HepG2 (cell line): ENCODE measurements around the gene CRKL. TPM values are rescaled to one million over a fixed set of nuclear protein-coding genes. Genes with fewer than 3 reads are reported as not detected.

Experiments used
- ATAC-seq: fragments of 200-7000 bp; cut with Tn5 transposase; 3 replicates; pipeline ENCODE4 v1.9.1; 2020; ENCODE audit warnings: mild to moderate bottlenecking, moderate library complexity
- BruUV-seq: library from RNA; stranded (reverse); fragments of 400-500 nt; replicated peaks from 2 replicates; lab custom pipeline; 2021; lab: Mats Ljungman, UMichigan
- CTCF ChIA-PET: fragments of 300-600 bp; formaldehyde crosslinking; extraction: SDS; loops from one replicate; lab custom pipeline; 2021; ENCODE audit warnings: low total read pairs, inconsistent platforms, low intra/inter-chr PET ratio; lab: Yijun Ruan, JAX
- POLR2A ChIA-PET: fragments of 350-600 bp; sonication (Branson Sonifier 250); formaldehyde crosslinking; loops from one replicate; lab custom pipeline; 2020; ENCODE audit warnings: antibody characterized with exemption, inconsistent platforms; lab: Yijun Ruan, JAX
- DNase-seq: peaks from one replicate; pipeline ENCODE4 v3.0.0-alpha.2; 2015; ENCODE audit warnings: low spot score
- FAIRE-seq: peaks from 3 replicates; lab custom pipeline; 2011; peaks lifted over from hg19 to GRCh38; lab: Jason Lieb, UNC
- H2AFZ ChIP-seq: one replicate; pipeline ENCODE4 v1.6.1; 2011; ENCODE audit warnings: low read length, inconsistent platforms
- H3K27ac ChIP-seq: fragments of 300-600 bp; 3 replicates; pipeline ENCODE4 v1.8.0; 2011; ENCODE audit warnings: mixed run types, mild to moderate bottlenecking, mixed read lengths, low read length, inconsistent platforms; ENCODE audit not compliant: insufficient read depth; ENCODE audit errors: extremely low read length
- H3K27me3 ChIP-seq, 2 experiments: fragments of 200-600 bp in 1 of 2; 2 replicates in 1 of 2; 3 replicates in 1 of 2; pipeline versions ENCODE4 v1.6.0 to v1.8.0; 2011; ENCODE audit warnings: low read length in 2 of 2, mild to moderate bottlenecking in 2 of 2, moderate library complexity in 2 of 2, inconsistent platforms in 1 of 2; ENCODE audit not compliant: insufficient read depth in 2 of 2, control insufficient read depth in 1 of 2
- H3K36me3 ChIP-seq, 2 experiments: fragments of 200-600 bp in 1 of 2; replicated peaks in 1 of 2; 2 replicates in 1 of 2; 3 replicates in 1 of 2; pipeline versions ENCODE4 v1.5.1 to v1.8.0; 2011; ENCODE audit warnings: low read length in 2 of 2, inconsistent platforms in 1 of 2; ENCODE audit not compliant: insufficient read depth in 2 of 2, control insufficient read depth in 1 of 2
- H3K4me1 ChIP-seq: 2 replicates; pipeline ENCODE4 v1.5.1; 2012; ENCODE audit warnings: low read length, inconsistent platforms; ENCODE audit not compliant: insufficient read depth
- H3K4me2 ChIP-seq: 2 replicates; pipeline ENCODE4 v1.6.0; 2011; ENCODE audit warnings: low read depth, low read length, inconsistent platforms
- H3K4me3 ChIP-seq, 3 experiments: fragments of 200-600 bp in 1 of 3; sonication (generic), shearing (Covaris generic) in 1 of 3; replicated peaks in 1 of 3; 2 replicates each; pipeline ENCODE4 v1.5.1; 2011 to 2016; ENCODE audit warnings: low read length in 3 of 3, inconsistent platforms in 2 of 3, low read depth in 2 of 3, mild to moderate bottlenecking in 2 of 3, control low read depth in 1 of 3, mixed read lengths in 1 of 3; ENCODE audit not compliant: insufficient read depth in 1 of 3
- H3K79me2 ChIP-seq: one replicate; pipeline ENCODE4 v1.6.1; 2011; ENCODE audit warnings: low read length, inconsistent platforms; ENCODE audit not compliant: insufficient read depth
- H3K9ac ChIP-seq: 2 replicates; pipeline ENCODE4 v1.6.0; 2011; ENCODE audit warnings: mild to moderate bottlenecking, low read depth, low read length, inconsistent platforms; ENCODE audit not compliant: insufficient read depth
- H3K9me3 ChIP-seq: 2 replicates; pipeline ENCODE4 v1.5.1; 2012; ENCODE audit warnings: mild to moderate bottlenecking, low read length
- H4K20me1 ChIP-seq: 2 replicates; pipeline ENCODE4 v1.6.0; 2011; ENCODE audit warnings: inconsistent platforms, mild to moderate bottlenecking, low read length, moderate library complexity; ENCODE audit not compliant: insufficient read depth
- KLF9 ChIP-seq: IDR thresholded peaks from 2 replicates; pipeline ENCODE4 v1.6.1; 2016; ENCODE audit warnings: low read depth
- YEATS4 ChIP-seq: sonication (generic); formaldehyde crosslinking; IDR thresholded peaks from 2 replicates; pipeline ENCODE4 v1.4.0; 2020; ENCODE audit warnings: missing genetic modification reagents, borderline replicate concordance
- ZBTB49 ChIP-seq: sonication (generic); formaldehyde crosslinking; IDR thresholded peaks from 2 replicates; pipeline ENCODE4 v1.4.0; 2020; ENCODE audit warnings: missing genetic modification reagents, borderline replicate concordance
- ZNF3 ChIP-seq: IDR thresholded peaks from 2 replicates; pipeline ENCODE4 v1.7.0; 2017; ENCODE audit warnings: inconsistent platforms
- ZNF496 ChIP-seq: sonication (generic); formaldehyde crosslinking; IDR thresholded peaks from 2 replicates; pipeline ENCODE4 v1.8.1; 2023; ENCODE audit warnings: mild to moderate bottlenecking, moderate library complexity, missing genetic modification reagents; ENCODE audit not compliant: insufficient replicate concordance
- ZNF660 ChIP-seq: sonication (generic); formaldehyde crosslinking; IDR thresholded peaks from 2 replicates; pipeline ENCODE4 v1.5.1; 2020; ENCODE audit warnings: mild to moderate bottlenecking, low read depth, missing genetic modification reagents, borderline replicate concordance
- ZNF850 ChIP-seq: sonication (generic); formaldehyde crosslinking; conservative IDR thresholded peaks from 2 replicates; pipeline ENCODE4 v1.9.0; 2021; ENCODE audit warnings: mild to moderate bottlenecking, missing genetic modification reagents
- ZSCAN12 ChIP-seq: sonication (generic); formaldehyde crosslinking; IDR thresholded peaks from 2 replicates; pipeline ENCODE4 v1.9.0; 2021; ENCODE audit warnings: mild to moderate bottlenecking, missing genetic modification reagents
- ZSCAN30 ChIP-seq: sonication (generic); formaldehyde crosslinking; IDR thresholded peaks from 2 replicates; pipeline ENCODE4 v1.5.0; 2020; ENCODE audit warnings: mild to moderate bottlenecking, missing genetic modification reagents
- WGBS: methylation state at CpG from one replicate; pipeline ENCODE4 v1.1.6; 2017; ENCODE audit warnings: low lambda C conversion rate; 5-methylcytosine and 5-hydroxymethylcytosine counted together
- in situ Hi-C: cut with HindIII; loops from 2 replicates; pipeline ENCODE4 v1.10.0; 2017; ENCODE audit warnings: low pct_unique_long_range_greater_than_20kb; ENCODE audit not compliant: extremely low pct_ligation_motif_present
- intact Hi-C: fragments of 100-400 bp; cut with micrococcal nuclease; formaldehyde crosslinking; loops from one replicate; pipeline ENCODE4 v1.10.0; 2022; ENCODE audit not compliant: unreplicated experiment
- polyA plus RNA-seq, 8 experiments: library from polyadenylated mRNA; depleted of rRNA in 3 of 8; stranded (reverse) in 7 of 8; unstranded in 1 of 8; fragments of >200 nt; fragmentation: Illumina TruSeq in 4 of 8; extraction: Trizol in 4 of 8; gene quantifications; 2 replicates each; pipeline versions ENCODE4 v1.2.1 to v1.2.3, GENCODE V29; 2011 to 2016; ENCODE audit warnings: low read depth in 4 of 8, missing spikeins in 1 of 8, mixed read lengths in 1 of 8; ENCODE audit not compliant: insufficient read depth in 1 of 8
- total RNA-seq, 5 experiments: library from RNA; depleted of rRNA; stranded (reverse); fragments of >200 nt; fragmentation: Illumina TruSeq; extraction: Trizol; gene quantifications; 2 replicates each; pipeline ENCODE4 v1.2.3, GENCODE V29; 2016; ENCODE audit warnings: low read depth in 1 of 5
- TF ChIP-seq, protein P1 (sequence below): sonication (generic); formaldehyde crosslinking; IDR thresholded peaks from 2 replicates; pipeline ENCODE4 v1.5.1; 2020; ENCODE audit warnings: mild to moderate bottlenecking, missing genetic modification reagents, borderline replicate concordance

The CRKL gene
- total and polyA plus RNA-seq, 2 of the 13 experiments (the other 11 are each of a cell fraction or from before 2014, with no cell fraction given), result 37.4 to 60.6 TPM

GRCh38 chr22:20995329-20996030 lies 78.3 kb downstream of the CRKL start:
- H3K4me1 ChIP-seq, result peaks cover 4% of the 10 kb centered on the region
- TF ChIP-seq ZNF496 (CRISPR knock-in tag), result no peak
- TF ChIP-seq ZSCAN30 (CRISPR knock-in tag), result no peak
- TF ChIP-seq ZBTB49 (CRISPR knock-in tag), result no peak
- TF ChIP-seq, protein P1, sequence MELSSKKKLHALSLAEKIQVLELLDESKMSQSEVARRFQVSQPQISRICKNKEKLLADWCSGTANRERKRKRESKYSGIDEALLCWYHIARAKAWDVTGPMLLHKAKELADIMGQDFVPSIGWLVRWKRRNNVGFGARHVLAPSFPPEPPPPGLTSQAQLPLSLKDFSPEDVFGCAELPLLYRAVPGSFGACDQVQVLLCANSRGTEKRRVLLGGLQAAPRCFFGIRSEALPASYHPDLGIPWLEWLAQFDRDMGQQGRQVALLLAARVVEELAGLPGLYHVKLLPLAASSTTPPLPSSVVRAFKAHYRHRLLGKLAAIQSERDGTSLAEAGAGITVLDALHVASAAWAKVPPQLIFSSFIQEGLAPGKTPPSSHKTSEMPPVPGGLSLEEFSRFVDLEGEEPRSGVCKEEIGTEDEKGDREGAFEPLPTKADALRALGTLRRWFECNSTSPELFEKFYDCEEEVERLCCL (CRISPR knock-in tag), result no peak
- TF ChIP-seq ZNF3 (CRISPR knock-in tag), result no peak
- TF ChIP-seq ZSCAN12, result no peak
- no peak for TF ChIP-seq ZNF660
- no peak for TF ChIP-seq YEATS4 (CRISPR knock-in tag)
- TF ChIP-seq ZNF850 (CRISPR knock-in tag), result no peak
- no peak for TF ChIP-seq KLF9 (CRISPR knock-in tag)
- CTCF ChIA-PET, result no interaction called here
- DNase-seq (no peak), ATAC-seq (no peak), FAIRE-seq (no peak)
- peaks cover 3% of the 10 kb centered on the region for H3K79me2 ChIP-seq
- no peak overlapping the region for H2AFZ ChIP-seq
- in situ Hi-C loops, result no loop called here
- H3K9ac ChIP-seq, result no peak overlapping the region
- intact Hi-C loops, result no loop called here
- POLR2A ChIA-PET, result no interaction called here
- no peak overlapping the region for H3K4me3 ChIP-seq
- H4K20me1 ChIP-seq, result no peaks in the 10 kb centered on the region
- no peaks in the 10 kb centered on the region for H3K27me3 ChIP-seq
- no peak overlapping the region for H3K27ac ChIP-seq
- no peaks in the 10 kb centered on the region for H3K9me3 ChIP-seq
- H3K36me3 ChIP-seq, result peaks cover 9 to 49% of the 10 kb centered on the region in 2 experiments
- no peak overlapping the region for H3K4me2 ChIP-seq
- no TSS peak for BruUV-seq
- 98% methylated on average over 9 of the region's 23 CpGs for WGBS
